NT2/D1 (cell line): Measurements from ENCODE around the gene PHF11.

ENCODE experiments used
- SUZ12 ChIP-seq: IDR thresholded peaks from 2 replicates; pipeline ENCODE4 v1.6.1; 2011; ENCODE audit not compliant: insufficient read length, insufficient read depth; ENCODE audit errors: extremely low read depth
- YY1 ChIP-seq: IDR thresholded peaks from 2 replicates; pipeline ENCODE4 v1.6.1; 2011; ENCODE audit not compliant: insufficient read length, insufficient read depth
- ZNF274 ChIP-seq: IDR thresholded peaks from 2 replicates; pipeline ENCODE4 v1.6.1; 2011; ENCODE audit warnings: mild to moderate bottlenecking, low read depth, low read length

GRCh38 chr13:49549289-49549688 lies 53.5 kb downstream of the PHF11 start:
- TF ChIP-seq ZNF274 (no peak), YY1 (no peak), SUZ12 (no peak)
